HEK293 (cell line): ENCODE results near the gene RPS6KA2.

ENCODE experiments used
- CTCF ChIA-PET: fragments of 350-600 bp; formaldehyde crosslinking; extraction: SDS; loops from one replicate; lab custom pipeline; 2021; ENCODE audit warnings: antibody characterized with exemption; lab: Yijun Ruan, JAX
- POLR2A ChIA-PET: fragments of 300-600 bp; formaldehyde crosslinking; extraction: SDS; loops from one replicate; lab custom pipeline; 2020; ENCODE audit warnings: antibody characterized with exemption, inconsistent platforms; lab: Yijun Ruan, JAX
- H3K27ac ChIP-seq: fragments of 200-500 bp; sonication (Bioruptor generic); 2 replicates; pipeline ENCODE4 v1.5.1; 2014; ENCODE audit warnings: low read depth, low read length, control low read depth, inconsistent platforms; ENCODE audit errors: extremely low read depth
- H3K36me3 ChIP-seq, 2 experiments: fragments of 200-500 bp in 1 of 2; sonication (Bioruptor generic) in 1 of 2; 1 replicate in 1 of 2; 2 replicates in 1 of 2; pipeline ENCODE4 v1.5.1; 2014 to 2017; ENCODE audit warnings: inconsistent platforms in 2 of 2, low read length in 2 of 2; ENCODE audit not compliant: control insufficient read depth in 2 of 2, insufficient read depth in 1 of 2
- H3K4me1 ChIP-seq: fragments of 200-500 bp; sonication (Bioruptor generic); 2 replicates; pipeline ENCODE4 v1.5.1; 2014; ENCODE audit warnings: mild to moderate bottlenecking, low read length, inconsistent platforms; ENCODE audit not compliant: control insufficient read depth, insufficient read depth
- H3K4me3 ChIP-seq: 2 replicates; pipeline ENCODE4 v1.5.1; 2011; ENCODE audit warnings: low read depth, mild to moderate bottlenecking, control low read depth, low read length, moderate library complexity
- H3K9me3 ChIP-seq: fragments of 200-500 bp; sonication (Bioruptor generic); 2 replicates; pipeline ENCODE4 v1.5.1; 2014; ENCODE audit warnings: low read depth, low read length, inconsistent platforms; ENCODE audit not compliant: control insufficient read depth, insufficient read depth
- GLI2 ChIP-seq: fragments of 450-650 bp; formaldehyde crosslinking; IDR thresholded peaks from 2 replicates; pipeline ENCODE4; 2017; ENCODE audit warnings: missing biosample characterization, missing genetic modification characterization, low read depth, borderline replicate concordance
- ZFHX2 ChIP-seq: fragments of 450-650 bp; formaldehyde crosslinking; conservative IDR thresholded peaks from 2 replicates; pipeline ENCODE4 v1.5.1; 2016; ENCODE audit warnings: missing biosample characterization, missing genetic modification characterization
- ZNF112 ChIP-seq: fragments of 450-650 bp; formaldehyde crosslinking; IDR thresholded peaks from 2 replicates; pipeline ENCODE4 v1.5.0; 2017; ENCODE audit warnings: missing biosample characterization, missing genetic modification characterization
- ZNF341 ChIP-seq: fragments of 450-650 bp; formaldehyde crosslinking; IDR thresholded peaks from 2 replicates; pipeline ENCODE4; 2016; ENCODE audit warnings: low read depth, missing biosample characterization, missing genetic modification characterization
- ZNF416 ChIP-seq: fragments of 450-650 bp; formaldehyde crosslinking; IDR thresholded peaks from 2 replicates; pipeline ENCODE4 v1.5.1; 2016; ENCODE audit warnings: missing biosample characterization, missing genetic modification characterization
- ZNF423 ChIP-seq: fragments of 450-650 bp; formaldehyde crosslinking; IDR thresholded peaks from 2 replicates; pipeline ENCODE4 v1.5.1; 2016; ENCODE audit warnings: missing biosample characterization, missing genetic modification characterization
- ZNF521 ChIP-seq: fragments of 450-650 bp; formaldehyde crosslinking; IDR thresholded peaks from 2 replicates; pipeline ENCODE4 v1.5.1; 2017; ENCODE audit warnings: missing biosample characterization, mild to moderate bottlenecking, missing genetic modification characterization
- ZNF596 ChIP-seq: fragments of 450-650 bp; IDR thresholded peaks from 2 replicates; pipeline ENCODE4 v1.5.0; 2018; ENCODE audit warnings: missing biosample characterization, mild to moderate bottlenecking, missing genetic modification characterization, moderate library complexity
- TF ChIP-seq, protein P1 (sequence below): fragments of 450-650 bp; formaldehyde crosslinking; IDR thresholded peaks from 2 replicates; pipeline ENCODE4 v1.5.1; 2016; ENCODE audit warnings: missing biosample characterization, missing genetic modification characterization, borderline replicate concordance
- TF ChIP-seq, protein P2 (sequence below): fragments of 450-650 bp; formaldehyde crosslinking; IDR thresholded peaks from 2 replicates; pipeline ENCODE4 v1.5.1; 2016; ENCODE audit warnings: missing biosample characterization, missing genetic modification characterization
- TF ChIP-seq, protein P3 (sequence below): fragments of 450-650 bp; formaldehyde crosslinking; conservative IDR thresholded peaks from 2 replicates; pipeline ENCODE4 v1.5.1; 2016; ENCODE audit warnings: low read depth, missing biosample characterization, missing genetic modification characterization
- TF ChIP-seq, protein P4 (sequence below): fragments of 450-650 bp; formaldehyde crosslinking; IDR thresholded peaks from 2 replicates; pipeline ENCODE4 v1.5.1; 2017; ENCODE audit warnings: missing biosample characterization, missing genetic modification characterization

The RPS6KA2 gene

DNA sequence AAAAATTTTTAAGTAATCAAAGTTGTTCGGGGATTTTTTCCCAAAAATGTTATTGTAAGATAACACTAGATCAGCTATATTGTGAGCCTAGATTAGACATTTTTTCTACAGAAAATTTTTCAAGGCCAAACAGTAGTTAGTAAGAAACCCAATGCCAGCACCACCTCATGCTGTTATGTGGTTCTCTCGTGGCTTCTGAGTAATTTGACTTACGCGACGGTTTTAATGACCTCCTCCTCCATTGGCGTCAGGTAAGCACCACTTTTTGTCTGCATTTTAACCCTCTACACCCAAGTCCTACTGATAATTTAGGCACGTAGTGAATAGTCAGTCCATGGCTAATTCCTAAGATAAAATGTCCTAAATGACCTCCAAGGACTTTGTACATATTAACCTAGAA is 9.7 kb downstream of the RPS6KA2 start:
- H3K4me3 ChIP-seq = no peak overlapping the region
- H3K9me3 ChIP-seq = no peaks in the 10 kb centered on the region
- H3K27ac ChIP-seq = no peak overlapping the region
- H3K36me3 ChIP-seq = peaks cover 0 to 10% of the 10 kb centered on the region in 2 experiments; a peak in 1 of 3 replicates
- TF ChIP-seq ZNF521 (tag by site-specific recombination) (no peak), ZNF416 (tag by site-specific recombination) (no peak), GLI2 (no peak)
- TF ChIP-seq, protein P1, sequence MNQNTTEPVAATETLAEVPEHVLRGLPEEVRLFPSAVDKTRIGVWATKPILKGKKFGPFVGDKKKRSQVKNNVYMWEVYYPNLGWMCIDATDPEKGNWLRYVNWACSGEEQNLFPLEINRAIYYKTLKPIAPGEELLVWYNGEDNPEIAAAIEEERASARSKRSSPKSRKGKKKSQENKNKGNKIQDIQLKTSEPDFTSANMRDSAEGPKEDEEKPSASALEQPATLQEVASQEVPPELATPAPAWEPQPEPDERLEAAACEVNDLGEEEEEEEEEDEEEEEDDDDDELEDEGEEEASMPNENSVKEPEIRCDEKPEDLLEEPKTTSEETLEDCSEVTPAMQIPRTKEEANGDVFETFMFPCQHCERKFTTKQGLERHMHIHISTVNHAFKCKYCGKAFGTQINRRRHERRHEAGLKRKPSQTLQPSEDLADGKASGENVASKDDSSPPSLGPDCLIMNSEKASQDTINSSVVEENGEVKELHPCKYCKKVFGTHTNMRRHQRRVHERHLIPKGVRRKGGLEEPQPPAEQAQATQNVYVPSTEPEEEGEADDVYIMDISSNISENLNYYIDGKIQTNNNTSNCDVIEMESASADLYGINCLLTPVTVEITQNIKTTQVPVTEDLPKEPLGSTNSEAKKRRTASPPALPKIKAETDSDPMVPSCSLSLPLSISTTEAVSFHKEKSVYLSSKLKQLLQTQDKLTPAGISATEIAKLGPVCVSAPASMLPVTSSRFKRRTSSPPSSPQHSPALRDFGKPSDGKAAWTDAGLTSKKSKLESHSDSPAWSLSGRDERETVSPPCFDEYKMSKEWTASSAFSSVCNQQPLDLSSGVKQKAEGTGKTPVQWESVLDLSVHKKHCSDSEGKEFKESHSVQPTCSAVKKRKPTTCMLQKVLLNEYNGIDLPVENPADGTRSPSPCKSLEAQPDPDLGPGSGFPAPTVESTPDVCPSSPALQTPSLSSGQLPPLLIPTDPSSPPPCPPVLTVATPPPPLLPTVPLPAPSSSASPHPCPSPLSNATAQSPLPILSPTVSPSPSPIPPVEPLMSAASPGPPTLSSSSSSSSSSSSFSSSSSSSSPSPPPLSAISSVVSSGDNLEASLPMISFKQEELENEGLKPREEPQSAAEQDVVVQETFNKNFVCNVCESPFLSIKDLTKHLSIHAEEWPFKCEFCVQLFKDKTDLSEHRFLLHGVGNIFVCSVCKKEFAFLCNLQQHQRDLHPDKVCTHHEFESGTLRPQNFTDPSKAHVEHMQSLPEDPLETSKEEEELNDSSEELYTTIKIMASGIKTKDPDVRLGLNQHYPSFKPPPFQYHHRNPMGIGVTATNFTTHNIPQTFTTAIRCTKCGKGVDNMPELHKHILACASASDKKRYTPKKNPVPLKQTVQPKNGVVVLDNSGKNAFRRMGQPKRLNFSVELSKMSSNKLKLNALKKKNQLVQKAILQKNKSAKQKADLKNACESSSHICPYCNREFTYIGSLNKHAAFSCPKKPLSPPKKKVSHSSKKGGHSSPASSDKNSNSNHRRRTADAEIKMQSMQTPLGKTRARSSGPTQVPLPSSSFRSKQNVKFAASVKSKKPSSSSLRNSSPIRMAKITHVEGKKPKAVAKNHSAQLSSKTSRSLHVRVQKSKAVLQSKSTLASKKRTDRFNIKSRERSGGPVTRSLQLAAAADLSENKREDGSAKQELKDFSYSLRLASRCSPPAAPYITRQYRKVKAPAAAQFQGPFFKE (tag by site-specific recombination) = no peak
- POLR2A ChIA-PET = interaction anchor here (1.4 kb wide), 1 partner anchor 10 kb away, joined by 3 read pairs; the partner anchor contains the start of gene RPS6KA2
- no peaks in the 10 kb centered on the region for H3K4me1 ChIP-seq
- CTCF ChIA-PET = no interaction called here

DNA sequence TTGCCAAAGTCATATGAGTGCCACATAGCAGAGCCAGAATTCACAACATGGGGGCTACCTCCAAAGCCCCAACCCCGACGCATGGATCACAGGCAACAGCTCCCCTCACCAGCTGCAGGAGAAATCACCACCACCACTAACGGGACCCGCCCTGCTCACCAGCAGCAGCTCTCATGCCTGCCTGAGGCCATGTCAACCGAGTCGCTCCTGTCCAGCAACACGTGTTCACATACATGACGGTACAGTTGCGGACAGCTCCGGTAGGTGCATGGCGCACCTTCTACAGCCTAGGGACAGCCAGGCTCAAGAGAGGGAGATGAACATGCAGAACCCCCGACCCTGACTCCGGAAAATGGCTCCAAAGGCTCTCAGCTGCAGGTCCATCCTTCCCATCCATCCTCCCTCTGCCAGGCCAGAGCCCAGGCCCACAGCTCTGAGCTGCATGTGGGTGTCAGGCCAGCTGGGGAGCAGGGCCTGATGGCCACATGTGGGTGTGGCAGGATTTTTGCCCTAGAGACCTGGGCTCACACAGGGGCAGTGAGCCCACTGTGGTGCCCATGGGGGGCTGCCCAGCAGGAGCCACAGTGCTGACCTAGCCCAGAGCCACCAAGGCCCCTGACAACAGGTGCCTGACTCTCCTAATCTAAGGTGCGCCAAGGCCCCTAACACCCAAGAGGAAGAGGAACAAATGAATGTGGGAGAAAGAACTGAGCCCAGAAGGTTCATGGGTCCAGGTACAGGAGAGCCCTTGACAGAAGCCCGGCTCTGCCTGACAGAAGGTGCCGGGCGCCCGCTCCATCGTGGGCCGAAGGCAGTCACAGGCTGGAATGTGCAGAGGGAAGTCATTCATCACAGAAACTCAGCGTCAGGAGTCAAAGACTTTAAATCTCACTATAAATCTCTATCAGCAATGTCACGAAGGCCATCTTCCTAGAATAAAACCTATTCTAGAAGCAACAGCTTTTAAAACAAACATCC is 10.5 kb downstream of the RPS6KA2 start:
- Histone ChIP-seq H3K9me3 (no peaks in the 10 kb centered on the region), H3K36me3 (peaks cover 0 to 10% of the 10 kb centered on the region in 2 experiments; a peak in 1 of 3 replicates), H3K27ac (no peak overlapping the region), H3K4me1 (no peaks in the 10 kb centered on the region), H3K4me3 (no peak overlapping the region)
- TF ChIP-seq ZNF423 (no peak), ZFHX2 (tag by site-specific recombination) (0 out of 2 replicates have a peak, but pooled peaks have one; percentile 19)
- TF ChIP-seq, protein P2, sequence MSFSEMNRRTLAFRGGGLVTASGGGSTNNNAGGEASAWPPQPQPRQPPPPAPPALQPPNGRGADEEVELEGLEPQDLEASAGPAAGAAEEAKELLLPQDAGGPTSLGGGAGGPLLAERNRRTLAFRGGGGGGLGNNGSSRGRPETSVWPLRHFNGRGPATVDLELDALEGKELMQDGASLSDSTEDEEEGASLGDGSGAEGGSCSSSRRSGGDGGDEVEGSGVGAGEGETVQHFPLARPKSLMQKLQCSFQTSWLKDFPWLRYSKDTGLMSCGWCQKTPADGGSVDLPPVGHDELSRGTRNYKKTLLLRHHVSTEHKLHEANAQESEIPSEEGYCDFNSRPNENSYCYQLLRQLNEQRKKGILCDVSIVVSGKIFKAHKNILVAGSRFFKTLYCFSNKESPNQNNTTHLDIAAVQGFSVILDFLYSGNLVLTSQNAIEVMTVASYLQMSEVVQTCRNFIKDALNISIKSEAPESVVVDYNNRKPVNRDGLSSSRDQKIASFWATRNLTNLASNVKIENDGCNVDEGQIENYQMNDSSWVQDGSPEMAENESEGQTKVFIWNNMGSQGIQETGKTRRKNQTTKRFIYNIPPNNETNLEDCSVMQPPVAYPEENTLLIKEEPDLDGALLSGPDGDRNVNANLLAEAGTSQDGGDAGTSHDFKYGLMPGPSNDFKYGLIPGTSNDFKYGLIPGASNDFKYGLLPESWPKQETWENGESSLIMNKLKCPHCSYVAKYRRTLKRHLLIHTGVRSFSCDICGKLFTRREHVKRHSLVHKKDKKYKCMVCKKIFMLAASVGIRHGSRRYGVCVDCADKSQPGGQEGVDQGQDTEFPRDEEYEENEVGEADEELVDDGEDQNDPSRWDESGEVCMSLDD (tag by site-specific recombination) = no peak
- CTCF ChIA-PET = no interaction called here
- POLR2A ChIA-PET = interaction anchor here (1.6 kb wide), 1 partner anchor 11 kb away, joined by 3 read pairs; the partner anchor contains the start of gene RPS6KA2

DNA sequence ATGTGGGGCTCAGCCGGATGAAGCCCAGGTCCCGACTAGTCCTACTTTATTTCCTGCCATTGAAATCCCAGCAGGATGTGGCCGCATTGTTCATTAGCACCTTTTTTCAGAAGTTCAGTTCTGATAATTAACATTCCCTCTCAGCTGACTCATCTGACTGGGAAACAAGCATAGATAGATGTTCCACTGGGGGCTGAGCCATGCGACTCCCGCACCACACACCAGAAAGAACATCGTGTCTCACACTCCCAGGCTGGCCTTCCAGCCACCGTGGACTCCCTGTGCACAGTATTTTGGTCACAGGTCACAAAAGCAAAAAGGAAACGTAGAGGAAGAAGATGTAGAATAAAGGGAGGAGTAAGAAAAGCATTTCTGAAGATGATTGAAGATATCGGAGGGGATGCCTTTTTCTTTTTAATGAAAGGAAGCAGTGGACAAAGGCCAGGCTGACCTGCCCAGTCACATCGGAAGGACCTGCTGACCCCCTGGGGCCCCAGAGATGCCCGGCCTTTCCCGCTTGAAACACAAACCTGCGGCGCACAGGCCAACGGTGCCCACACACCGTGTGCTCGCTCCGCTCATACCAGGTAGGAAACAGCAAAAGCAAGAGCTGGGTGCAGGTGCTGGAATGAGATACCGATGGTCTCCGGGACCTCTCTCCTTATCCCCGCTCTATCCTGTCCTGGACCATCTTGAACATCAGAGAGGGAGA is 11.8 kb downstream of the RPS6KA2 start:
- ChIA-PET POLR2A (interaction anchor here (1.6 kb wide), 1 partner anchor 12 kb away, joined by 3 read pairs; the partner anchor contains the start of gene RPS6KA2), CTCF (interaction anchor here (0.7 kb wide), 1 partner anchor 32 kb away, joined by 5 read pairs; no protein-coding TSS in a partner anchor)
- Histone ChIP-seq H3K36me3 (peaks cover 0 to 10% of the 10 kb centered on the region in 2 experiments; a peak in 1 of 3 replicates), H3K4me1 (no peaks in the 10 kb centered on the region), H3K9me3 (no peaks in the 10 kb centered on the region), H3K4me3 (no peak overlapping the region), H3K27ac (no peak overlapping the region)
- TF ChIP-seq, protein P3, sequence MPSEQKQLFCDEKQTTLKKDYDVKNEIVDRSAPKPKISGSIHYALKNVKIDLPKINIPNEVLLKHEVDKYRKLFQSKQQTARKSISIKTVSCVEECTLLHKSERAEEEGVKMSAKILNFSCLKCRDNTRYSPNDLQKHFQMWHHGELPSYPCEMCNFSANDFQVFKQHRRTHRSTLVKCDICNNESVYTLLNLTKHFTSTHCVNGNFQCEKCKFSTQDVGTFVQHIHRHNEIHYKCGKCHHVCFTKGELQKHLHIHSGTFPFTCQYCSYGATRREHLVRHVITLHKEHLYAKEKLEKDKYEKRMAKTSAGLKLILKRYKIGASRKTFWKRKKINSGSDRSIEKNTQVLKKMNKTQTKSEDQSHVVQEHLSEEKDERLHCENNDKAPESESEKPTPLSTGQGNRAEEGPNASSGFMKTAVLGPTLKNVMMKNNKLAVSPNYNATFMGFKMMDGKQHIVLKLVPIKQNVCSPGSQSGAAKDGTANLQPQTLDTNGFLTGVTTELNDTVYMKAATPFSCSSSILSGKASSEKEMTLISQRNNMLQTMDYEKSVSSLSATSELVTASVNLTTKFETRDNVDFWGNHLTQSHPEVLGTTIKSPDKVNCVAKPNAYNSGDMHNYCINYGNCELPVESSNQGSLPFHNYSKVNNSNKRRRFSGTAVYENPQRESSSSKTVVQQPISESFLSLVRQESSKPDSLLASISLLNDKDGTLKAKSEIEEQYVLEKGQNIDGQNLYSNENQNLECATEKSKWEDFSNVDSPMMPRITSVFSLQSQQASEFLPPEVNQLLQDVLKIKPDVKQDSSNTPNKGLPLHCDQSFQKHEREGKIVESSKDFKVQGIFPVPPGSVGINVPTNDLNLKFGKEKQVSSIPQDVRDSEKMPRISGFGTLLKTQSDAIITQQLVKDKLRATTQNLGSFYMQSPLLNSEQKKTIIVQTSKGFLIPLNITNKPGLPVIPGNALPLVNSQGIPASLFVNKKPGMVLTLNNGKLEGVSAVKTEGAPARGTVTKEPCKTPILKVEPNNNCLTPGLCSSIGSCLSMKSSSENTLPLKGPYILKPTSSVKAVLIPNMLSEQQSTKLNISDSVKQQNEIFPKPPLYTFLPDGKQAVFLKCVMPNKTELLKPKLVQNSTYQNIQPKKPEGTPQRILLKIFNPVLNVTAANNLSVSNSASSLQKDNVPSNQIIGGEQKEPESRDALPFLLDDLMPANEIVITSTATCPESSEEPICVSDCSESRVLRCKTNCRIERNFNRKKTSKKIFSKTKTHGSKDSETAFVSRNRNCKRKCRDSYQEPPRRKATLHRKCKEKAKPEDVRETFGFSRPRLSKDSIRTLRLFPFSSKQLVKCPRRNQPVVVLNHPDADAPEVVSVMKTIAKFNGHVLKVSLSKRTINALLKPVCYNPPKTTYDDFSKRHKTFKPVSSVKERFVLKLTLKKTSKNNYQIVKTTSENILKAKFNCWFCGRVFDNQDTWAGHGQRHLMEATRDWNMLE (tag by site-specific recombination) = no peak
- TF ChIP-seq ZNF596 (tag by site-specific recombination) (no peak), ZNF112 (tag by site-specific recombination) (no peak), ZNF341 (no peak)
- TF ChIP-seq, protein P4, sequence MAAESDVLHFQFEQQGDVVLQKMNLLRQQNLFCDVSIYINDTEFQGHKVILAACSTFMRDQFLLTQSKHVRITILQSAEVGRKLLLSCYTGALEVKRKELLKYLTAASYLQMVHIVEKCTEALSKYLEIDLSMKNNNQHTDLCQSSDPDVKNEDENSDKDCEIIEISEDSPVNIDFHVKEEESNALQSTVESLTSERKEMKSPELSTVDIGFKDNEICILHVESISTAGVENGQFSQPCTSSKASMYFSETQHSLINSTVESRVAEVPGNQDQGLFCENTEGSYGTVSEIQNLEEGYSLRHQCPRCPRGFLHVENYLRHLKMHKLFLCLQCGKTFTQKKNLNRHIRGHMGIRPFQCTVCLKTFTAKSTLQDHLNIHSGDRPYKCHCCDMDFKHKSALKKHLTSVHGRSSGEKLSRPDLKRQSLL (tag by site-specific recombination) = no peak
